HG03280 (cell line): ENCODE results near the gene PSMD6.

Experiments used
- ATAC-seq: cut with Tn5 transposase; IDR thresholded peaks from one replicate; pipeline ENCODE4 v1.9.1; 2021; ENCODE audit warnings: mild to moderate bottlenecking, moderate library complexity; ENCODE audit not compliant: unreplicated experiment

PSMD6 gene

GRCh38 chr3:64023187-64023860 is at the start of gene PSMD6:
Gene PSMD6 (minus strand): TSS chr3:64023494. CDS start chr3:64023419, 75 bp downstream.
- peak; percentile 98 for ATAC-seq

DNA sequence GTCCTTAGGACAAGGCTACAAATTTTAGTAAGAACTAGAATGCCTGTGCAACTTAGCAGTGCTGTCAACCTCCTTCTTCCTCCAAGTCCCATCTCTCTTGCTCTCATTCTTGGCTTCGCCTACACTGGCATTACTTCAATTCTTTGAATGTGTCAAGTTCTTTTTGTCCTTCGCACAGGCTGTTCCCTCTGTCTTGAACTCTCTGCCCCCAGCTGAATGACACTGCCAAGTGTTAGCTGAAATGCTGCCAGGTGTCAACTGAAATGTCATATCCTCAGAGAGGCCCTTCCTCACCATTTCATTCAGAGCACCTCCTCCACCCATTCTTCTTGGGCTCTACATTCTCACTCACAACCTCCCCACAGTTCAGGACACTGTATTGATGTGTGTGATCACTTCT is 48.8 kb upstream of the PSMD6 start:
- ATAC-seq, result no peak

- ATAC-seq, result no peak
Observed at GRCh38 chr3:64070704-64071103, 47.4 kb upstream of the PSMD6 start.

GRCh38 chr3:64067506-64068346 is 44.4 kb upstream of the PSMD6 start:
- no peak for ATAC-seq

DNA sequence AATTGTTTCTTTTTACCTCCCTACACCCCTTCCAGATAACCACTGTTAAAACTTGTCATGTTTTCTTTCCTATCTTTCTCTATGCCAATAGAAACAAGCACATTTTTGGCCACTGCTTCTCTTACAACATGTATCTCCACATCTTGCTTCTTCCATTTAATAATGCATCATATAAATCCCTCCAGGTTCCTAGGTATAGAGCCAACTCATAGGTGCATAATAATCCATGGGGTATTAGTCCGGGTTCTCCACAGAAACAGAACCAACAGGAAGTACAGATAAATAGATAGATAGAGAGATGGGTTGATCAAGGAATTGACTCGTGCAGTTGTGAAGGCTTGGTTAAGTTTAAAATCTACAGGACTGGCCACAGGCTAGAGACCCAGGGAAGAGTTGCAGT is 41.5 kb upstream of the PSMD6 start:
- no peak for ATAC-seq

- ATAC-seq, result no peak
Observed at GRCh38 chr3:64063983-64064438, 40.7 kb upstream of the PSMD6 start.

GRCh38 chr3:64063207-64063982 is 40.1 kb upstream of the PSMD6 start:
- no peak for ATAC-seq

DNA sequence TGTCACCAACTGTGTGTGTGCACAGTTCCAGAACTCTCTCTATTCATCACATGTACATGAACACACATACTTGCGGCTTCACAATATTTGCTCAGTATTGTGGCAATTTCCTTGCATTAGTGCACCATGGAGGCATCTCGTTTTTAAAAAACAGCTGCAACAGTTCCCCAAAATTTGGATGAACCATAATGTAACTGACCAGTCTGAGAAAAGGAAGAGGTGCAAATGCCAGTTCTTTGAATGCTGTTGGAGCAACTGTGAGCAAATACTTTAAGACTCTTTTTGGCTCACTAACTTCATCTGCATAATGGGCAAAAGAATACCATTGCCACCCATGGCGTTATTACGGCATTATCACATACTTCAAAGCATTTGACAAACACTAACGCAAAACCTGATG is 38.3 kb upstream of the PSMD6 start:
- ATAC-seq, result no peak

- no peak for ATAC-seq
Observed at GRCh38 chr3:64059484-64060175, 36.3 kb upstream of the PSMD6 start.

DNA sequence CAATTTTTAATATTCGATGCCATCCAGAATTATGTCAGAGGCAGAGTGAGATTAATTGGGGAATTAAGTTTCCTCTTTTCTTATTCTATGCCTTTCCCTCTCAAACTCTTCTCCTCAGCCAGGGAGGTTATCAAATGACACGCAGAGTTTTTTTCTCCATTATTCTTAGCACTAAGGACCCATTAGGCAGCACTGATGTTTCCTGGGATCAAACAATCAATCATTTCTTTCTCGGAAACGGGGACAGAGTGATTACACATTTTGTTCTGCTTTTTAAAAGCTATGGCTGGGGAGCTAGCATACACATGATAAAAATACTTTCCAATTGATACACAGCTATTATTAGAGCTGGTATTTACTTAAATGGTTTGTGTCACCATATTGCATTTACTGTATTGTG is 35.3 kb upstream of the PSMD6 start:
- no peak for ATAC-seq

- no peak for ATAC-seq
Observed at GRCh38 chr3:64057231-64057630, 33.9 kb upstream of the PSMD6 start.

DNA sequence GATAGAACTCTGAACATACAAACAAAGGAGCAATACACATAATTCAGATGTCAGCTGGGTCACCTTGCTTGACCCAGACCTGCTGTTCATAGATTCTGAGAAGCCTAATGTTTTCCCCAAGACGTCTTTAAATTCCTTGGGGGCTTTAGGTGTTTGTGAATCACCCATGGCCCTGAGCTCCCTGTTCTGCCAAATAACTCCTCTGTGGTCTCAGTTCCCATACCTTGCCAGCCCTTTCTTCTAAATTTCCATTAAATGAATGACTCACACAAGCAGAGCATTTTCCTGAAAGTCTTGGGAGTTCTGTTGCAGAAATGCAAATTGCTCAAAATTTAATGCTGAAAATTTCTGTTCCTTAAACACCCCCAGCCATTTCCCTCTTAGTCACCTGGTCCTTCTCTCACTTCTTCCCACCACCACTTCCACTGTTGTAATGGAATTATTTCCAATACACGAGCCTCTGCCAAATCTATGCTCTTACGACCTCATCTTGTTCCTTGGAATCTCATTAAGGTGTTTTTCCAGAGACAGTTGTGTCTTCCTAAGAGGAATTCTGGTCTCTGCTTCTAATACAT is 33.4 kb upstream of the PSMD6 start:
- ATAC-seq, result no peak

GRCh38 chr3:64055076-64055475 is 31.8 kb upstream of the PSMD6 start:
- ATAC-seq, result no peak

GRCh38 chr3:64054488-64054887 is 31.2 kb upstream of the PSMD6 start:
- ATAC-seq, result no peak

GRCh38 chr3:64053581-64053980 is 30.3 kb upstream of the PSMD6 start:
- no peak for ATAC-seq

DNA sequence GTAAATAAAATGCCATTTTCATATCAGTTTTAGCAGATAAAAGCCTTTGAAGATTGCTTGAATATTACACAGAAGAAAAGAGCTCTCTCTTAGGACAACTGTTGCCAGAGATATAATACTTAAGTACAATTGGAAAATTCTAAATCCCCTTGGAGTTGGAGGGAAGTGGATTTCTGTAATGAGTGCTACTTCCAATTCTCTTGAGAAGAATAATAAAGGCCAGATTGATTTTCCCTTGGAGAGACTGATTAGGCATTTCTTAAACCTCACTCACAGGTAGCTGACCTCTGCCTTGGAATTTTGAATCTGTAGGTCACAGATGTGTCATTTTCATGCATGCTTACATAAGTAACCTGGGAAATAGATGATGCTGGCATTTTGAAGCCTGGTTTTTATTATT is 29.8 kb upstream of the PSMD6 start:
- no peak for ATAC-seq

DNA sequence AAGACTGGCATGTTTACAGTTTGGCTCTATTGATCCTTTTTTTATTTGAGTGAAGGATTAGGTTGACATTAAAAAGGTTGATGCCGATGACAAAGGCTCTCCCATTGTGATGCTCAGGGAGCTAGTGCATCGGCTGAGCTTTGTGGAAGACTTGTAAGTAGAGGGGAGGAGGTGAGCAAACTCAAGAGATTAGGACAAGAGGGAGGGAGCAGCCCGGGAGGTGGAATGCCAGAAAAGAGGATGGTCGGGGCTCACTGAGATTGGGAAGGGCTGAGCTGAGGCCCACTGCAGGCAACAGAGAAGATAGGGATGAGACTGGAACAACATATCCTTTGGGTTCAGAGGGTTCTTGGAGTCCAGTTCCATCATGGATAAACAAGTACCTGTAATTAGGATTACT is 26.5 kb upstream of the PSMD6 start:
- no peak for ATAC-seq

GRCh38 chr3:64049136-64049535 is 25.8 kb upstream of the PSMD6 start:
- no peak for ATAC-seq

DNA sequence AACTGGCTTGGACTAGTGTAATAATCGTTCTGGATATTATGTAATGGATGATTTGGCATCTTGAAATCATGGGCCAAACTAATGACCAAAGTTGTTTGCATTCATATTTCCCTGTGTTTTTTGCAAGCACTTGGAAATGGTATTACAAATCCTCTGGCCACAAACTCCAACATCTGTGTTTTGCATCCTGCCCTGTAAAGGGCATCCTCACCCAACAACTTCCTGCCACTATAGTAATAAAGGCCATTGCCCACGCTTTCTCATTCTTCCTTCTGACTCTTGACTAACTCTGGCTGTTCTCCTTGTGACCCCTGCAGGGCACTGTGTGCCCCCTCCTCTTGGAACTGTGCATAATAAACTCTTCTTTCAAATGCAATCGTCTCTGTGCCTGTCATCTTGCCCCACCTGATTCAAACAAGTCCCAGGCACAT is 25.4 kb upstream of the PSMD6 start:
- no peak for ATAC-seq

DNA sequence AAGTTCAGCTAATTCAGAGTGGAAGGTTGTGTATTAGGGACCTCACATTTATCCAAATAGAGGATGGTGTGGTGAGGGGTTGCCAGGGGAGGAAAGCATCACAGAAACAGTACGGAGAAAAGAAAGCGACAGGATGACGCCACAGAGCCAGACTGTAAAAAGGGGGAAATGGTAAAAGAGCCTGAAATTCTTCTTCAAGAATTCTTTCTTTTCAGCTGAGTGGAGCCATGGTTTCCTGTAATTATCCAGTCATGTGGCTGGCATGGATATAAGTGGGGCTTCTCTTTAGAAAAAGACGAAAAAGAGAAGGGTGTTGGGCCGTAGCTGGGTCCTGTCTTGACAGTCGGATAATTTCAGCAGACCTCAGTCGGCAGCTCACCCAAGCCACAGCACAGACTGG is 24.5 kb upstream of the PSMD6 start:
- no peak for ATAC-seq
